Posterior cingulate gyrus (tissue), 11 donors: ENCODE results near the gene ADRM1.

Experiments used
- DNase-seq, 10 donors: peaks; one replicate each; pipeline versions ENCODE4 v3.0.0 to v3.0.0-alpha.2; 2020 to 2021; ENCODE audit warnings: mixed read lengths in 3 of 10
- intact Hi-C: fragments of 100-400 bp; cut with DNase I; formaldehyde crosslinking; loops from one replicate; pipeline ENCODE4 v1.15.1; 2023

Gene ADRM1

GRCh38 chr20:62302341-62303061 lies at the start of gene ADRM1:
Gene ADRM1 (plus strand): TSS chr20:62302997. CDS start chr20:62303569, 572 bp downstream.
- intact Hi-C loops, result loop anchor here (1.0 to 5.0 kb wide), 2 partner anchors 65 to 80 kb away; partner anchors contain the start of gene LAMA5
- DNase-seq, result peak; percentile 92 to 100 (median 96)

- intact Hi-C loops, result no loop called here
- no peak for DNase-seq
Measured at GRCh38 chr20:62253398-62253797, 49.4 kb upstream of the ADRM1 start.

- intact Hi-C loops, result no loop called here
- DNase-seq, result peak in 1 of 10 donors; percentile 16
Measured at GRCh38 chr20:62254021-62254724, 48.6 kb upstream of the ADRM1 start.

- DNase-seq, result no peak
- intact Hi-C loops, result no loop called here
Measured at GRCh38 chr20:62255976-62256375, 46.8 kb upstream of the ADRM1 start.

- DNase-seq, result no peak
- intact Hi-C loops, result no loop called here
Measured at GRCh38 chr20:62258499-62259293, 44.1 kb upstream of the ADRM1 start.

- no peak for DNase-seq
- intact Hi-C loops, result no loop called here
Measured at GRCh38 chr20:62259294-62259565, 43.6 kb upstream of the ADRM1 start.

- intact Hi-C loops, result no loop called here
- no peak for DNase-seq
Measured at GRCh38 chr20:62262064-62262463, 40.7 kb upstream of the ADRM1 start.

- peak in 1 of 10 donors; percentile 56 for DNase-seq
- intact Hi-C loops, result no loop called here
Measured at GRCh38 chr20:62263396-62263795, 39.4 kb upstream of the ADRM1 start.

- intact Hi-C loops, result no loop called here
- DNase-seq, result no peak
Measured at GRCh38 chr20:62265365-62265764, 37.4 kb upstream of the ADRM1 start.

GRCh38 chr20:62266340-62266739 lies 36.5 kb upstream of the ADRM1 start:
- intact Hi-C loops, result no loop called here
- DNase-seq, result no peak

GRCh38 chr20:62266851-62267250 lies 35.9 kb upstream of the ADRM1 start:
- no peak for DNase-seq

GRCh38 chr20:62267543-62267942 lies 35.3 kb upstream of the ADRM1 start:
- intact Hi-C loops, result no loop called here
- peak in 8 of 10 donors; percentile 46 to 94 (median 66) for DNase-seq

More at GRCh38 chr20:62266851-62267250, 35.9 kb upstream of the ADRM1 start:
- intact Hi-C loops, result no loop called here

- intact Hi-C loops, result no loop called here
- no peak for DNase-seq
Measured at GRCh38 chr20:62268228-62268900, 34.4 kb upstream of the ADRM1 start.

- DNase-seq, result no peak
- intact Hi-C loops, result no loop called here
Measured at GRCh38 chr20:62269378-62269777, 33.4 kb upstream of the ADRM1 start.

- intact Hi-C loops, result no loop called here
- no peak for DNase-seq
Measured at GRCh38 chr20:62269871-62270270, 32.9 kb upstream of the ADRM1 start.

GRCh38 chr20:62272200-62272599 lies 30.6 kb upstream of the ADRM1 start:
- intact Hi-C loops, result no loop called here
- peak in 1 of 10 donors; percentile 70 for DNase-seq

- DNase-seq, result peak in 1 of 10 donors; percentile 79
- intact Hi-C loops, result no loop called here
Measured at GRCh38 chr20:62273416-62273815, 29.4 kb upstream of the ADRM1 start.

GRCh38 chr20:62274332-62274950 lies 28.4 kb upstream of the ADRM1 start:
- intact Hi-C loops, result no loop called here
- peak in 8 of 10 donors; percentile 66 to 98 (median 80) for DNase-seq

GRCh38 chr20:62275219-62275618 lies 27.6 kb upstream of the ADRM1 start:
- intact Hi-C loops, result no loop called here
- peak in 1 of 10 donors; percentile 45 for DNase-seq

GRCh38 chr20:62276439-62276838 lies 26.4 kb upstream of the ADRM1 start:
- DNase-seq, result peak in 8 of 10 donors; percentile 19 to 89 (median 41)
- intact Hi-C loops, result no loop called here
